Mesenchymal stem cell (in vitro differentiated cells and primary cell): ENCODE measurements around the gene IL21R.

Experiments used
- DNase-seq: peaks from one replicate; pipeline ENCODE4 v3.0.0-alpha.2; 2013
- H2AFZ ChIP-seq: one replicate; pipeline ENCODE4 v1.6.1; 2013; ENCODE audit warnings: low read depth, mild to moderate bottlenecking, control low read depth, inconsistent platforms, low read length, moderate library complexity
- H2AK5ac ChIP-seq: 2 replicates; pipeline ENCODE4 v1.6.1; 2013; ENCODE audit warnings: low read length, moderate library complexity, mild to moderate bottlenecking, inconsistent platforms; ENCODE audit not compliant: severe bottlenecking
- H2BK120ac ChIP-seq: one replicate; pipeline ENCODE4 v1.6.1; 2013; ENCODE audit warnings: low read depth, mild to moderate bottlenecking, inconsistent platforms, low read length, moderate library complexity
- H2BK12ac ChIP-seq, 2 experiments: one replicate each; pipeline ENCODE4 v1.6.1; 2013; ENCODE audit warnings: inconsistent platforms in 2 of 2, low read length in 2 of 2, mild to moderate bottlenecking in 2 of 2, moderate library complexity in 2 of 2, control low read depth in 1 of 2
- H2BK15ac ChIP-seq: one replicate; pipeline ENCODE4 v1.6.1; 2013; ENCODE audit warnings: mild to moderate bottlenecking, low read depth, inconsistent platforms; ENCODE audit not compliant: poor library complexity, severe bottlenecking
- H2BK5ac ChIP-seq: 2 replicates; pipeline ENCODE4 v1.6.1; 2013; ENCODE audit warnings: low read depth, mild to moderate bottlenecking, low read length, control low read depth, inconsistent platforms; ENCODE audit not compliant: poor library complexity, severe bottlenecking
- H3K14ac ChIP-seq, 2 experiments: one replicate each; pipeline ENCODE4 v1.6.1; 2013; ENCODE audit warnings: inconsistent platforms in 2 of 2, low read length in 2 of 2, control low read depth in 1 of 2, mild to moderate bottlenecking in 1 of 2, moderate library complexity in 1 of 2
- H3K18ac ChIP-seq, 2 experiments: one replicate each; pipeline ENCODE4 v1.6.1; 2013; ENCODE audit warnings: inconsistent platforms in 2 of 2, low read length in 2 of 2, control low read depth in 1 of 2, low read depth in 1 of 2, mild to moderate bottlenecking in 1 of 2
- H3K23ac ChIP-seq, 2 experiments: one replicate each; pipeline ENCODE4 v1.6.1; 2013; ENCODE audit warnings: inconsistent platforms in 2 of 2, low read length in 2 of 2, mild to moderate bottlenecking in 2 of 2, moderate library complexity in 2 of 2, control low read depth in 1 of 2
- H3K27ac ChIP-seq: 2 replicates; pipeline ENCODE4 v1.5.1; 2013; ENCODE audit warnings: mild to moderate bottlenecking, moderate library complexity, low read length, control low read depth, inconsistent platforms; ENCODE audit not compliant: poor library complexity, severe bottlenecking
- H3K27me3 ChIP-seq, 2 experiments: 2 replicates each; pipeline versions ENCODE4 v1.6.1 to v1.7.0; 2013; ENCODE audit warnings: low read length in 2 of 2, mild to moderate bottlenecking in 2 of 2, moderate library complexity in 2 of 2, control low read depth in 1 of 2, inconsistent platforms in 1 of 2; ENCODE audit not compliant: control insufficient read depth in 1 of 2, insufficient read depth in 1 of 2
- H3K36me3 ChIP-seq, 2 experiments: 2 replicates each; pipeline versions ENCODE4 v1.6.1 to v1.7.0; 2013; ENCODE audit warnings: low read length in 2 of 2, control low read depth in 1 of 2, inconsistent platforms in 1 of 2, low read depth in 1 of 2, mild to moderate bottlenecking in 1 of 2; ENCODE audit not compliant: insufficient read depth in 2 of 2, control insufficient read depth in 1 of 2
- H3K4ac ChIP-seq, 2 experiments: one replicate each; pipeline ENCODE4 v1.6.1; 2013; ENCODE audit warnings: inconsistent platforms in 2 of 2, low read length in 2 of 2, mild to moderate bottlenecking in 2 of 2, moderate library complexity in 2 of 2, control low read depth in 1 of 2, low read depth in 1 of 2
- H3K4me1 ChIP-seq: 2 replicates; pipeline ENCODE4 v1.6.1; 2013; ENCODE audit warnings: low read depth, low read length, control low read depth; ENCODE audit not compliant: control insufficient read depth, insufficient read depth
- H3K4me2 ChIP-seq: 2 replicates; pipeline ENCODE4 v1.6.1; 2013; ENCODE audit warnings: low read length, mild to moderate bottlenecking, inconsistent platforms; ENCODE audit not compliant: poor library complexity, severe bottlenecking
- H3K4me3 ChIP-seq, 2 experiments: 2 replicates each; pipeline versions ENCODE4 v1.5.1 to v1.7.0; 2013; ENCODE audit warnings: low read length in 2 of 2, mild to moderate bottlenecking in 2 of 2, control low read depth in 1 of 2, low read depth in 1 of 2; ENCODE audit not compliant: insufficient read depth in 1 of 2
- H3K79me1 ChIP-seq: replicated peaks from 2 replicates; pipeline ENCODE4 v1.6.1; 2013; ENCODE audit warnings: mild to moderate bottlenecking, control low read depth, low read length, inconsistent platforms; ENCODE audit not compliant: poor library complexity, severe bottlenecking
- H3K9ac ChIP-seq: 2 replicates; pipeline ENCODE4 v1.7.0; 2013; ENCODE audit warnings: mild to moderate bottlenecking, low read length, moderate library complexity
- H3K9me3 ChIP-seq: 2 replicates; pipeline ENCODE4 v1.7.0; 2013; ENCODE audit warnings: mild to moderate bottlenecking, low read length; ENCODE audit not compliant: control insufficient read depth
- H4K8ac ChIP-seq: one replicate; pipeline ENCODE4 v1.6.1; 2013; ENCODE audit warnings: inconsistent platforms, mild to moderate bottlenecking, low read length, moderate library complexity
- H4K91ac ChIP-seq: one replicate; pipeline ENCODE4 v1.6.1; 2013; ENCODE audit warnings: mild to moderate bottlenecking, low read length, inconsistent platforms
- WGBS: methylation state at CpG from one replicate; pipeline ENCODE4 v1.1.7; 2013; ENCODE audit warnings: mixed read lengths; 5-methylcytosine and 5-hydroxymethylcytosine counted together

Gene IL21R

GRCh38 chr16:27429981-27430441, 28.0 kb downstream of the IL21R start:
- Histone ChIP-seq H3K27me3 (no peaks in the 10 kb centered on the region), H3K4me1 (peaks cover 10% of the 10 kb centered on the region), H3K9ac (no peak overlapping the region), H2AFZ (no peak overlapping the region), H3K79me1 (no peaks in the 10 kb centered on the region), H3K4me3 (no peak overlapping the region), H3K4me2 (no peak overlapping the region), H2AK5ac (no peak overlapping the region), H3K18ac (no peak overlapping the region), H4K91ac (no peak overlapping the region), H2BK5ac (no peak overlapping the region), H2BK12ac (no peak overlapping the region), H2BK15ac (no peak overlapping the region), H3K27ac (no peak overlapping the region), H3K14ac (no peak overlapping the region), H3K9me3 (no peaks in the 10 kb centered on the region), H4K8ac (no peak overlapping the region), H3K23ac (no peak overlapping the region), H2BK120ac (no peak overlapping the region), H3K36me3 (no peaks in the 10 kb centered on the region), H3K4ac (no peak overlapping the region)
- 89% methylated on average over 16 of the region's 16 CpGs for WGBS
- no peak for DNase-seq

GRCh38 chr16:27430512-27430911, 28.5 kb downstream of the IL21R start:
- Histone ChIP-seq H3K23ac (no peak overlapping the region), H3K18ac (no peak overlapping the region), H2BK5ac (no peak overlapping the region), H3K4ac (no peak overlapping the region), H4K91ac (no peak overlapping the region), H3K4me1 (peaks cover 10% of the 10 kb centered on the region), H3K4me2 (no peak overlapping the region), H3K4me3 (no peak overlapping the region), H3K9me3 (no peaks in the 10 kb centered on the region), H3K9ac (no peak overlapping the region), H2BK120ac (no peak overlapping the region), H4K8ac (no peak overlapping the region), H2BK12ac (no peak overlapping the region), H3K79me1 (no peaks in the 10 kb centered on the region), H2AFZ (no peak overlapping the region), H3K14ac (no peak overlapping the region), H3K36me3 (no peaks in the 10 kb centered on the region), H3K27ac (no peak overlapping the region), H2BK15ac (no peak overlapping the region), H2AK5ac (no peak overlapping the region), H3K27me3 (no peaks in the 10 kb centered on the region)
- WGBS = over 99% methylated on average over 6 of the region's 7 CpGs
- DNase-seq = no peak

- WGBS = 88% methylated on average over 10 of the region's 10 CpGs
- H2BK15ac ChIP-seq = no peak overlapping the region
- H2BK120ac ChIP-seq = no peak overlapping the region
- no peaks in the 10 kb centered on the region for H3K27me3 ChIP-seq
- H2AK5ac ChIP-seq = no peak overlapping the region
- no peaks in the 10 kb centered on the region for H3K36me3 ChIP-seq
- peak; percentile 8 for DNase-seq
- H2BK5ac ChIP-seq = no peak overlapping the region
- H4K91ac ChIP-seq = no peak overlapping the region
- H3K27ac ChIP-seq = no peak overlapping the region
- peaks cover 10% of the 10 kb centered on the region for H3K4me1 ChIP-seq
- H3K9me3 ChIP-seq = no peaks in the 10 kb centered on the region
- no peak overlapping the region for H3K23ac ChIP-seq
- H3K9ac ChIP-seq = no peak overlapping the region
- no peak overlapping the region for H3K18ac ChIP-seq
- H3K79me1 ChIP-seq = no peaks in the 10 kb centered on the region
- H4K8ac ChIP-seq = no peak overlapping the region
- H3K14ac ChIP-seq = no peak overlapping the region
- no peak overlapping the region for H2AFZ ChIP-seq
- no peak overlapping the region for H3K4me3 ChIP-seq
- no peak overlapping the region for H2BK12ac ChIP-seq
- H3K4ac ChIP-seq = no peak overlapping the region
- H3K4me2 ChIP-seq = no peak overlapping the region
Observed at GRCh38 chr16:27430923-27431484, 29.0 kb downstream of the IL21R start.

DNA sequence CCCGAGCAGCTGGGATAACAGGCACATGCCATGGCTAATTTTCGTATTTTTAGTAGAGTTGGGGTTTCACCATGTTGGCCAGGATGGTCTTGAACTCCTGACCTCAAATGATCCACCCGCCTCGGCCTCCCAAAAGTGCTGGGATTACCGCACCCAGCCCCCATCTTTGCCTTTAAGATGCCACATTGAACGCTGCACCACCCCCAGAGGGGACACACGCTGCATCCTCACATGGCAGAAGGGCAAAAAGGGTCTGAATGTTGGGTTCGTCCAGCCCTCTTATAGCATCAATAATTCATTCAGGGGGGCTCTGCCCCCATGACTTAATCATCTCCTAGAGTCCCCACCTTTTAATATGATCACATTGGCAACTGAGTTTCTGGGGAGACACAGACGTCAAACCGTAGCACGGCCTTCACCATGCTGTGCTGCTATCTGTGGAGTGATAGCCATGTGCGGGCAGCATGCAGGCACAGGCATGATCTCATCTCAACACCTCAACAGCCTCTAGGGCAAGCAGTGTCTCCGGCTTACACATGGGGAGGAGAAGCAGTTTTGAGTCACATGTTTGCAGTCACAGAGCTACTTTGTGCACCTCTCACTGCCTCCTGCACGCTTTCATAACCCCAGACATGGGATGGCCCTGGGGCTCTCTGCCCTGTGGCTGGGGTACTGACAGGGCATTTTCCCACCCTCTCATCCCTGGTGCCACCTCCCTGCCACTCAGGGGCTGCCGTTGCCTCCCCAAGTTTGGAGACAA, 30.0 kb downstream of the IL21R start:
- H3K4me2 ChIP-seq = no peak overlapping the region
- H3K23ac ChIP-seq = peak overlapping the region in 1 of 2 experiments; percentile 11
- no peak overlapping the region for H2BK15ac ChIP-seq
- H3K4ac ChIP-seq = no peak overlapping the region
- H3K4me1 ChIP-seq = peaks cover 10% of the 10 kb centered on the region
- peak overlapping the region; percentile 76 for H3K9ac ChIP-seq
- H3K9me3 ChIP-seq = no peaks in the 10 kb centered on the region
- no peak overlapping the region for H3K18ac ChIP-seq
- no peak overlapping the region for H3K27ac ChIP-seq
- peak overlapping the region in 1 of 2 experiments; percentile 77 for H3K14ac ChIP-seq
- no peak overlapping the region for H2BK12ac ChIP-seq
- H2AFZ ChIP-seq = no peak overlapping the region
- peak; percentile 6 for DNase-seq
- H3K27me3 ChIP-seq = no peaks in the 10 kb centered on the region
- no peak overlapping the region for H4K8ac ChIP-seq
- no peak overlapping the region for H2AK5ac ChIP-seq
- WGBS = 80% methylated on average over 15 of the region's 15 CpGs
- H3K36me3 ChIP-seq = no peaks in the 10 kb centered on the region
- no peak overlapping the region for H2BK120ac ChIP-seq
- H3K79me1 ChIP-seq = no peaks in the 10 kb centered on the region
- H2BK5ac ChIP-seq = no peak overlapping the region
- H4K91ac ChIP-seq = no peak overlapping the region
- H3K4me3 ChIP-seq = peak overlapping the region in 1 of 2 experiments; percentile 45
